Common myeloid progenitor, CD34-positive (primary cell): ENCODE data around the gene LSP1.

Experiments used
- CTCF ChIA-PET: fragments of 350-600 bp; sonication (Branson Sonifier 250); formaldehyde crosslinking; loops from one replicate; lab custom pipeline; 2021; ENCODE audit warnings: antibody characterized with exemption; lab: Charles Lee
- POLR2A ChIA-PET: fragments of 350-600 bp; sonication (Branson Sonifier 250); formaldehyde crosslinking; loops from one replicate; lab custom pipeline; 2021; ENCODE audit warnings: antibody characterized with exemption; lab: Charles Lee
- DNase-seq, 3 donors: peaks; one replicate each; pipeline versions ENCODE4 v3.0.0 to v3.0.0-alpha.2; 2013
- H3K27ac ChIP-seq, 2 experiments: 1 replicate in 1 of 2; 2 replicates in 1 of 2; pipeline ENCODE4 v1.7.0; 2013; ENCODE audit warnings: inconsistent platforms in 2 of 2, low read length in 2 of 2, mild to moderate bottlenecking in 2 of 2, low read depth in 1 of 2, moderate library complexity in 1 of 2; ENCODE audit not compliant: severe bottlenecking in 2 of 2, insufficient read depth in 1 of 2, poor library complexity in 1 of 2
- H3K27me3 ChIP-seq, 5 experiments: replicated peaks in 2 of 5; 1 replicate in 3 of 5; 2 replicates in 2 of 5; pipeline versions ENCODE4 v1.6.1 to v1.7.0; 2013; ENCODE audit warnings: low read length in 4 of 5, mild to moderate bottlenecking in 2 of 5, moderate library complexity in 2 of 5, inconsistent platforms in 1 of 5; ENCODE audit not compliant: insufficient read depth in 5 of 5, control insufficient read depth in 4 of 5
- H3K36me3 ChIP-seq, 4 experiments: 1 replicate in 2 of 4; 2 replicates in 2 of 4; pipeline versions ENCODE4 v1.6.1 to v1.7.0; 2013; ENCODE audit warnings: low read length in 3 of 4, control low read depth in 1 of 4, mild to moderate bottlenecking in 1 of 4; ENCODE audit not compliant: control insufficient read depth in 4 of 4, insufficient read depth in 4 of 4
- H3K4me1 ChIP-seq, 4 experiments: 1 replicate in 3 of 4; 2 replicates in 1 of 4; pipeline versions ENCODE4 v1.6.1 to v1.7.1; 2013; ENCODE audit warnings: low read length in 3 of 4, mild to moderate bottlenecking in 3 of 4, control low read depth in 1 of 4, inconsistent platforms in 1 of 4, moderate library complexity in 1 of 4; ENCODE audit not compliant: control insufficient read depth in 4 of 4, insufficient read depth in 4 of 4; ENCODE audit errors: control extremely low read depth in 1 of 4
- H3K4me3 ChIP-seq, 7 experiments: 1 replicate in 4 of 7; 2 replicates in 3 of 7; pipeline versions ENCODE4 v1.5.1 to v1.7.0; 2013; ENCODE audit warnings: mild to moderate bottlenecking in 7 of 7, low read length in 6 of 7, moderate library complexity in 6 of 7, inconsistent platforms in 2 of 7, low read depth in 2 of 7, control low read depth in 1 of 7; ENCODE audit not compliant: insufficient read depth in 4 of 7, control insufficient read depth in 1 of 7; ENCODE audit errors: extremely low read depth in 1 of 7
- H3K9me3 ChIP-seq, 5 experiments: 1 replicate in 4 of 5; 2 replicates in 1 of 5; pipeline versions ENCODE4 v1.6.1 to v1.7.1; 2013; ENCODE audit warnings: low read length in 4 of 5, mild to moderate bottlenecking in 2 of 5, inconsistent platforms in 1 of 5, low read depth in 1 of 5, moderate library complexity in 1 of 5; ENCODE audit not compliant: control insufficient read depth in 4 of 5, insufficient read depth in 2 of 5; ENCODE audit errors: control extremely low read depth in 1 of 5
- WGBS: methylation state at CpG from one replicate; pipeline ENCODE4 v1.1.5; 2013; ENCODE audit not compliant: insufficient coverage; 5-methylcytosine and 5-hydroxymethylcytosine counted together

LSP1 gene

GRCh38 chr11:1917523-1918435, 64.9 kb downstream of the LSP1 start:
- ChIA-PET POLR2A (interaction anchor here (0.8 to 1.0 kb wide), 2 partner anchors 21 to 27 kb away, joined by 4 to 7 read pairs; partner anchors contain the start of gene PRR33), CTCF (interaction anchor here (0.8 to 4.3 kb wide), 9 partner anchors 12 to 41 kb away, joined by 3 to 53 read pairs (median 5); partner anchors contain the start of gene PRR33)
- no peaks in the 10 kb centered on the region for H3K9me3 ChIP-seq
- 73% methylated on average over 34 of the region's 34 CpGs for WGBS
- H3K27ac ChIP-seq: no peak overlapping the region
- H3K27me3 ChIP-seq: no peaks in the 10 kb centered on the region
- peaks cover 0 to 33% (median 21%) of the 10 kb centered on the region in 4 experiments for H3K4me1 ChIP-seq
- H3K36me3 ChIP-seq: no peaks in the 10 kb centered on the region
- DNase-seq: no peak
- H3K4me3 ChIP-seq: no peak overlapping the region

DNA sequence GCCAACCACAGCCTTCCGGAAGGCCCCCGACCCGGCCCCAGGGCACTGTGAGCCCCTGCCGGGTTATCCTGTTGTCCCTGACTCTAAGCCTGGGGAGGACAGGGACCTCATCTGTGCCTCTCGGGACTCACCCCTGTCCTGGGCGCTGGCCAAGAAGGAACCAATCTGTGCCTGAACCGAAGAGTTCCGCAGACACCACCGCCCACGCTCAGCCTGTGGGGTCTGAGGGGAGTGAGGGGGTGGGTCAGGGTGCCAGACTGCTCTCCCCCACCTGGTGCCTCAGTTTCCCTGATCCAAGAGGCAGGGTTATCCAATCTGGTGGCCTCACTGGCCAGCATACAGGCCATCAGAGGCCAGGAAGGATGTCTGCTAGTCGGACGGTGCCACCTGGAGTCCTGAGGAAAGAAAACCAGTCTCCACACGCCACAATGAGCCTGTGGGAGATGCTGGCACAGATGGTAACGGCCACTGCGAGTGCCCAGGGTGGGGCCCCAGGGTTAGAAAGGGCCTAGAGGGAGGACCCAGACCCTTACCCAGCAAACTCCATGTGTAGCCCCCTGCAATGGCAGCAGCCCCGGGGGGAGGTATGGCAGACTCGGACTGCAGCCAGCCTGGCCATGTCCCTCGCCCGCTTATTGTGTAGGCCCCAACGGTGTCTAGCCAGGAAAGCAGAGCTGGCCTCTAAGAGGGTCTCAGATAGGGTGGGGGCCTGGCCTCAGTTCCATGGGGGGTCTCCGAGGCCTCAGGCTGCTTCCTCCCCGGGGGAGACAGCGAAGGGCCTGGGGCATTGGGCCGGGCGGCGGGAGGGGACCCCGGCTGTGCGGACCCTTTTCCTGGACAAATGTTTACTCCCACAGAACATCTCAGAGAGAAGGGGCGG, 65.8 kb downstream of the LSP1 start:
- WGBS: 88% methylated on average over 17 of the region's 29 CpGs
- POLR2A ChIA-PET: no interaction called here
- CTCF ChIA-PET: interaction anchor here (1.5 to 4.3 kb wide), 3 partner anchors 29 to 31 kb away, joined by 3 to 53 read pairs (median 5); partner anchors contain the start of gene PRR33

DNA sequence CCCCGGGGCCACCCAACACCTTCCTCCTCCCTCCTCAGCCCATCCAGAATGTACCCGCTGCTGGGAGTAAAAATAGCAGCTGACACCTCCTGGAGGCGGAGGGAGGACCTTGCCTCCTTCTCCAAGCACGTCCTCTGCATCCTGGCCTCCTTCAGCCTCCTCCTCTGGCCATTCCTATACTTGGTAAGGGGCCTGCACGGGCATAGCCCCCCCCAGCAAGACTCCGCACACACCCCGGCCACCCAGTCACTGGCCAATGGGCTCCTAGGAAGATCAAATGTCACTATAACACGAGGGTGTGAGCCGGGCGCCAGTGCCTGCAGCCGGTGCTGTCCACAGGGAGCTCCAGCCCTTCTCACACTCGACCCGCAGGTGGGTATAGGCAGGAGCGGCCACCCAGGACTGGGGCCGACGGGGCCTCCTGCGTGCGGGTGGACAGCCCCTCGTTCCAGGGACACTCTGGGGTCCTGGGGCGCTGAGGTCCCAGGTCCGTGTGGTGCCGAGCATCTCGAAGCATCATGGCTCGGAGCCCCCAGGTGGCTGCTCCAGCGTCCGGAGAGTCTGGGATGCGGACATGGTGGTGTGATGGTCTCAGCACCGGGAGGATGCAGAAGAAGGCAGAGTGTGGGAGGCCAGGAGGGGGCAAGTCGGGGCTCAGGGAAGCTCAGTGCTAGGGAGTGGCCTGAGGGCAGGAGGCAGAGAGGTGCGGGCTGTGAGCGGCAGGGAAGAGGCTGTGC, 66.7 kb downstream of the LSP1 start, which contains the start of gene TNNT3:
TNNT3 (plus strand) TSS at position 313 of the 737 bp plus-strand sequence. CDS start 3,172 bp downstream, outside the sequence.
- POLR2A ChIA-PET: no interaction called here
- Histone ChIP-seq H3K36me3 (no peaks in the 10 kb centered on the region), H3K4me1 (peaks cover 0 to 37% (median 23%) of the 10 kb centered on the region in 4 experiments), H3K27me3 (no peaks in the 10 kb centered on the region), H3K4me3 (no peak within 1 kb of the TSS), H3K27ac (no peak within 1 kb of the TSS), H3K9me3 (no peaks in the 10 kb centered on the region)
- no peak for DNase-seq
- CTCF ChIA-PET: interaction anchor here (4.3 kb wide), 1 partner anchor 30 kb away, joined by 53 read pairs; the partner anchor contains the start of gene PRR33
- WGBS: 94% methylated on average over 25 of the region's 31 CpGs

More for the DNA sequence above, 65.8 kb downstream of the LSP1 start:
- H3K27ac ChIP-seq: no peak overlapping the region
- no peaks in the 10 kb centered on the region for H3K9me3 ChIP-seq
- peaks cover 0 to 37% (median 23%) of the 10 kb centered on the region in 4 experiments for H3K4me1 ChIP-seq
- H3K36me3 ChIP-seq: no peaks in the 10 kb centered on the region
- H3K4me3 ChIP-seq: no peak overlapping the region
- no peaks in the 10 kb centered on the region for H3K27me3 ChIP-seq
- DNase-seq: no peak

DNA sequence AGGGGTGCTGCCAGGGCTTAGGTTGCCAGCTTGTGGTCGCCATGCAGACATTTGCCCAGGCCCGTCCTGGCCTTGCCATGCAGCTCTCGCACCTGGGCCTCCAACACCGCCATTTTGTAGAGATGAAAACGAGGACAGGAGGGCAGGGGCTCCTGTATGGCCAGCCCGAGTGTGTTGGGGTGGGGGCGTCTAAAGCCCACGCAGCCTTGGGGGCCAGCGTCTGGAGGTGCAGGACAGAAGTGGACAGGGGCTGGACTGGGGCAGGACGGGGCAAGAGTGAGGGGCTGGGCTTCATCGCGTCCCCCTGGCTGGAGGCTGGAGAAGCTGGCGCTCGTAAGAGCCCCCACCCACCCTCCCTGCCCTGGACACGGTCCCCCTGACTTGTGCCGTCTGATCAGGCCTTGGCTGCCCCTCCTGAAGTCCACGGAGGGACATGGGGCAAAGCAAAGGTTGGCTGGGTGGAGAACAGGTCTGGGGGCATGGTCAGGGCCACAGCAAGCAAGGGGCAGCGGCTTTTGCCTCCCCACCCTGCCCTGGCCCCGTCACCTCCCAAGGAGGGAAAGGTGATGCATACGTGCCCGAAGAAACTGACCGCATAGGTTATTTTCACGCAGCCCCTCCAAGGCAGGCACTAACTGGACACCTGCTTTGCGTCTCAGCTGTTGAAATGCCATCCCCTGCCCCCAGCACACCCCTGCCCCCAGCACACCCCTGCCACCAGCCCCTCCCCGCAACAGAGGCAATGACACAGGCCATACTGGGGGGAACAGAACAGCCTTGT, 67.4 kb downstream of the LSP1 start:
- peaks cover 0 to 37% (median 23%) of the 10 kb centered on the region in 4 experiments for H3K4me1 ChIP-seq
- DNase-seq: no peak
- WGBS: 96% methylated on average over 15 of the region's 25 CpGs
- no peak overlapping the region for H3K4me3 ChIP-seq
- no peaks in the 10 kb centered on the region for H3K36me3 ChIP-seq
- H3K9me3 ChIP-seq: no peaks in the 10 kb centered on the region
- no peak overlapping the region for H3K27ac ChIP-seq
- POLR2A ChIA-PET: interaction anchor here (0.7 kb wide), 1 partner anchor 28 kb away, joined by 6 read pairs; no protein-coding TSS in a partner anchor
- CTCF ChIA-PET: interaction anchor here (0.6 to 4.3 kb wide), 8 partner anchors 12 to 84 kb away, joined by 3 to 53 read pairs (median 5); partner anchors contain the start of gene PRR33
- no peaks in the 10 kb centered on the region for H3K27me3 ChIP-seq

- POLR2A ChIA-PET: interaction anchor here (0.7 kb wide), 2 partner anchors 29 to 31 kb away, joined by 3 to 6 read pairs; no protein-coding TSS in a partner anchor
- no peaks in the 10 kb centered on the region for H3K27me3 ChIP-seq
Measured at GRCh38 chr11:1920909-1921573, 68.2 kb downstream of the LSP1 start.

More at GRCh38 chr11:1920909-1921573, 68.2 kb downstream of the LSP1 start:
- 94% methylated on average over 11 of the region's 21 CpGs for WGBS
- H3K4me1 ChIP-seq: peaks cover 0 to 38% (median 22%) of the 10 kb centered on the region in 4 experiments
- H3K4me3 ChIP-seq: no peak overlapping the region
- H3K27ac ChIP-seq: no peak overlapping the region
- H3K36me3 ChIP-seq: no peaks in the 10 kb centered on the region
- DNase-seq: no peak
- CTCF ChIA-PET: interaction anchor here (0.6 to 3.1 kb wide), 13 partner anchors 10 to 85 kb away, joined by 3 to 23 read pairs (median 4); partner anchors contain the start of gene PRR33
- no peaks in the 10 kb centered on the region for H3K9me3 ChIP-seq
